Measurements from ENCODE around the gene S100A12. TPM values are rescaled to one million over a fixed set of nuclear protein-coding genes. Genes with fewer than 3 reads are reported as not detected.

The S100A12 gene
- total RNA-seq, 3 donors from 2014 or later: not detected

DNA sequence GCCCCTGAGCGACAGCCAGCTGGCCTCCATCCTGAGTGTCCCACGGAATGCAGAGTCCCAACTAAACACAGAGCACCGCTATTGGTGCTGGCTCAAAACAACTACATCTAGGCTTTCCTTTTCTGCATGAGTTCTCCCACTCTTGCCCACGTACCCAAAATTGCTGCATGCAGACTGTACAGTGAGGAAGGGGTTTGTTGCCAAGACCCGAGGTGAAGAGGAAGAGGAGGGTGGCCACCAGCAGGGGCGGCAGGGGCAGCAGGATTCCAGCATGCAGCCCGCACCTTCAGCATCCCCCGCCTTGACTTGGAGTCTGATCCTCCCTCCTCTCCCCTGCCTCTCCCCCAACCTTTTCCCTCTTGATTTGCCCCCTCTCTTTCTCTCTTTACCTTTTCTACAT is 9.7 kb downstream of the S100A12 start:
- ATAC-seq (no peak), DNase-seq (no peak)
- H3K4me3 Mint-ChIP-seq: no peak overlapping the region
- no peaks in the 10 kb centered on the region for H3K4me1 Mint-ChIP-seq (ENCODE audit: low read depth)
- no peaks in the 10 kb centered on the region for H3K36me3 Mint-ChIP-seq (ENCODE audit: insufficient read depth)
- H3K9me3 Mint-ChIP-seq: no peaks in the 10 kb centered on the region
- H3K27me3 Mint-ChIP-seq (ENCODE audit: low read depth): peaks cover 8% of the 10 kb centered on the region

DNA sequence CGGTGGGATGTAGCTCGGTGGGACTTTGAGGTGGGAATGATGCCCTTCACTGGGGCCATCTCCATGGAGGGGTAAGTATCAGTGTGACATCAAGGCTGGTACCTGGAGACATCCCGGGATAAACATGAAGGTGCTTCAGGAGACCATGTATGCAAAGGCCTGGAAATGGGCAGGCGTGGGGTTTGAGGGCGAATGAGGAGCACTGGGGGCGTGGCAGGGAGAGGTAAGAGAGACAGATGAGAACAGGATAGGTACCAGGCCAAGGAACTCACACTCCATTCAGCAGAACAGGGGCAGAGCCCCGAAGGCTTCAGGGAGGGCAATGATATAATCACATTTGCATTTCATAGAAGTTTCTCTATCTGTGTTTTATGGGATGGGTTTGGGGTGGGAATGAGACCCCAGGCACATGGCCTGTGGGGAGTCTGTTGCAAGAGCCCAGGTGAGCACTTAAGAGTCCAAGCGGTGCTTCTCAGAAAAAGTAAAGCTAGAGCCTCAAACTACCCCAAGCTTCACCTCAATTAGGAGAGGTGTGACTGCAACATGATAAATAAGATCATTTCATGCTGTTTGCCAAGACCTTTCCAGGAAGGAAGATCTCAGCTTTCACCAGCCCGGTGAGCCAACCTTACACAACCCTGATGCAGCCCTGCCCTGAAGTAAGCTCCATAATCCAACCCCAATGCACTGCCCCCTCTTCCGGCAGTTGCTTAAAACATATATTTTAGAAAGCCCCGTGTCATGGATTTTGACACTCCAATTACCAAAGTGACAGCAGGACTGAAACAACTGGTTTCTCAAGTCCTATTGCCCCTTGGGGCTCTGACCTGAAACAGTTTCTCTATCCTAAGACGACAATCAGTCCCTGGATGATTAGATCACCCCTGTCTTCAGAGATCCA is 10.4 kb downstream of the S100A12 start:
- peaks cover 7% of the 10 kb centered on the region for H3K27me3 Mint-ChIP-seq (ENCODE audit: low read depth)
- no peak overlapping the region for H3K4me3 Mint-ChIP-seq
- DNase-seq (no peak), ATAC-seq (no peak)
- no peaks in the 10 kb centered on the region for H3K9me3 Mint-ChIP-seq
- no peaks in the 10 kb centered on the region for H3K36me3 Mint-ChIP-seq (ENCODE audit: insufficient read depth)
- no peaks in the 10 kb centered on the region for H3K4me1 Mint-ChIP-seq (ENCODE audit: low read depth)

DNA sequence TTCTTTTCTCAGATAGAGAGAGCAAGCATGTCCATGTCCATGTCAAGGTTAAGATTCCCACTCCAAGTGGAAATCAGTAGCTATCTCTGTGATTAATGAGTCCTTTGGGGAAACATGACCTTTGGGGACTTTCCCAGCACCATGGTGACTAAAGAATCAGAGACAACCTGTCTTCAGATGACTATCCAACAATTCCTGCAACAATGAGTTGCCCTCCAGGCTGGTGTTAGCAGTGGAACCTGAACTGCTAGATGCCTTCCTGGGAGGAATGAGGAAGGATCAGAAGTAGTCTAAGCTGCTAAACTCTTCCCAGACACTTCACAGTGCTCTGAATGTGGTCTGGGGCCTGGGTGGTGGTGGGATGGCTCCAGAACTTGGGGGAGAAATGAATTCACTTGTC is 11.3 kb downstream of the S100A12 start:
- no peaks in the 10 kb centered on the region for H3K9me3 Mint-ChIP-seq
- no peaks in the 10 kb centered on the region for H3K36me3 Mint-ChIP-seq (ENCODE audit: insufficient read depth)
- H3K4me3 Mint-ChIP-seq: no peak overlapping the region
- H3K4me1 Mint-ChIP-seq (ENCODE audit: low read depth): no peaks in the 10 kb centered on the region
- ATAC-seq (no peak), DNase-seq (no peak)
- peaks cover 2% of the 10 kb centered on the region for H3K27me3 Mint-ChIP-seq (ENCODE audit: low read depth)

DNA sequence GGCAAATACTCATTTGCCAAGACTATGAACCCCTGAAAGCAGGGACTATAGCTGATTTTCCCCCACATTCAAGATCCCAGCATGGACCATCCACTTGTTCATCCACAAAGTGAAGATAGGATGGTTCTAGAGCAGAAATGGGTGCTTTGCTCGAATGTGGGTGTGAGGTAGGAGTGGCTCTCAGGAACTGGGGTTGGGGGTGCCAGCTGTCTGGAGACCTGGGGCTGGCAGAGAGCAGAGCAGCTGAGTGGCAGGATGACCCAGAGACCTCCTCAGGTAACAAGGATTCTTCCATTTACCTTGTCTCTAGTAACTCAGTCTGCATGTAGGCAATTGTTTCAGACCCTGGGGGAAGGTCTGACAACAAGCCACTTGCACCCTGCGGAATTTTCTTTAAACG is 11.8 kb downstream of the S100A12 start:
- DNase-seq (no peak), ATAC-seq (no peak)
- Mint-ChIP-seq H3K36me3 (ENCODE audit: insufficient read depth) (no peaks in the 10 kb centered on the region), H3K4me1 (ENCODE audit: low read depth) (no peaks in the 10 kb centered on the region), H3K4me3 (no peak overlapping the region), H3K27me3 (ENCODE audit: low read depth) (peaks cover 4% of the 10 kb centered on the region), H3K9me3 (no peaks in the 10 kb centered on the region)

DNA sequence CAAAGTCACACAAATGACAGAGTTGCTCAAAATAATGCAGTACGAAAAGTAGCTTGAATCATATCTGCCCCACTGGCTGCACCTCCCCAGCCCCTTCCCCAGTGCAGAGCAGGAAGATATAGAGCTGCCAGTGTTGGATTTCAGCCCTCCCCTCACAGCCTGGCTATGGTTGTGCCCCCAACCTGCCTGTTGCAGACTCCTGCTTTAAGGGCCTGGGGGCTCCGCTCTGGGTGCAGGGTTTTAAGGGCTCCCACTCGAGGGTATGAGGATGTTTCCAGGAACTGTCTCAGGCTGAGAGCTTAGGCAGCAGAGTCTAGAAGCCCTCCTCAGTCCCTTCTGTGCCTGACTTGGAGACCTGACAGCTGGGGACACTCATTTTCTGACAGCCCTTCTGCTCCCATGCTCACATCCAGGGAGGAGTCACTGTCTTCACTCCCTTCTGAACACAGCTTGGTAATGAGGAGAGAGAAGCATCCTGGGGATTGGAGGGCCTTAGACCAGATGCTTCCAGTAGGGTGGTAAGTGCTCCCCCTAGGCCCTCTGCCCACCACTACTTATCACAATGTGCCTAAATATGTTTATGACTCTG is 13.1 kb downstream of the S100A12 start:
- Mint-ChIP-seq H3K36me3 (ENCODE audit: insufficient read depth) (no peaks in the 10 kb centered on the region), H3K4me3 (no peak overlapping the region), H3K27me3 (ENCODE audit: low read depth) (peaks cover 4% of the 10 kb centered on the region), H3K4me1 (ENCODE audit: low read depth) (peaks cover 9% of the 10 kb centered on the region), H3K9me3 (no peaks in the 10 kb centered on the region)
- ATAC-seq (no peak), DNase-seq (no peak)

DNA sequence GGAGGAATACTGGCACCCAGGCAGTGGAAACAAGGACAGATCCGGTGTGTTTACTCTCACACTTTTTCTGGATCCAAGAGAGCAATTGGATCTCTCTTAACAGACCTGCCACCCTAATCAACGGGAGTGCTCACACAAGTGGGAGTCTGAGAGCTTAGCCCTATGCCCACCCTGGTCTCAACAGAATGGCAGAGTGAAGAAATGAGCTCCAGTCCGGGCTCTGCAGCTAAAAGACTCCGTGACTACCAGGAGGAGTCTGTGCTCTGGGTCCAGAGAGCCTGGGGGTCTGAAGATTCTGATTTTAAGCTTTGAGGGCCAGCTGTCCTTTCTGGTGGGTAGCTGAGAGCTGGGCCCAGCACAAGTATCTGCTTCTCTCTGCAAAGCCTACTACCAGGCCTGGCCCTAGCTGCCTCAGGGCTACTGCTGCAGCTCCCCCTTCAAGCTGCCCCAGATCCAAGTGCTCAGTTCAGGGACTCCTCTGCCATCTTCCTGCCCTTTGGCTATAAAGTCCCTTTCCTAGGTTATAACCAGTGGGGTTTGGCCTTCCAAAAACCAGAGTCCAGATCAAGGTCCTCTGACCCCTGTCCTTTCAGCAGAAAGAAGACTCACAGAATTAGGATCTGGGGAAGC is 13.8 kb downstream of the S100A12 start:
- DNase-seq (no peak), ATAC-seq (no peak)
- Mint-ChIP-seq H3K4me1 (ENCODE audit: low read depth) (peaks cover 14% of the 10 kb centered on the region), H3K4me3 (no peak overlapping the region), H3K9me3 (no peaks in the 10 kb centered on the region), H3K27me3 (ENCODE audit: low read depth) (peaks cover 4% of the 10 kb centered on the region), H3K36me3 (ENCODE audit: insufficient read depth) (no peaks in the 10 kb centered on the region)

DNA sequence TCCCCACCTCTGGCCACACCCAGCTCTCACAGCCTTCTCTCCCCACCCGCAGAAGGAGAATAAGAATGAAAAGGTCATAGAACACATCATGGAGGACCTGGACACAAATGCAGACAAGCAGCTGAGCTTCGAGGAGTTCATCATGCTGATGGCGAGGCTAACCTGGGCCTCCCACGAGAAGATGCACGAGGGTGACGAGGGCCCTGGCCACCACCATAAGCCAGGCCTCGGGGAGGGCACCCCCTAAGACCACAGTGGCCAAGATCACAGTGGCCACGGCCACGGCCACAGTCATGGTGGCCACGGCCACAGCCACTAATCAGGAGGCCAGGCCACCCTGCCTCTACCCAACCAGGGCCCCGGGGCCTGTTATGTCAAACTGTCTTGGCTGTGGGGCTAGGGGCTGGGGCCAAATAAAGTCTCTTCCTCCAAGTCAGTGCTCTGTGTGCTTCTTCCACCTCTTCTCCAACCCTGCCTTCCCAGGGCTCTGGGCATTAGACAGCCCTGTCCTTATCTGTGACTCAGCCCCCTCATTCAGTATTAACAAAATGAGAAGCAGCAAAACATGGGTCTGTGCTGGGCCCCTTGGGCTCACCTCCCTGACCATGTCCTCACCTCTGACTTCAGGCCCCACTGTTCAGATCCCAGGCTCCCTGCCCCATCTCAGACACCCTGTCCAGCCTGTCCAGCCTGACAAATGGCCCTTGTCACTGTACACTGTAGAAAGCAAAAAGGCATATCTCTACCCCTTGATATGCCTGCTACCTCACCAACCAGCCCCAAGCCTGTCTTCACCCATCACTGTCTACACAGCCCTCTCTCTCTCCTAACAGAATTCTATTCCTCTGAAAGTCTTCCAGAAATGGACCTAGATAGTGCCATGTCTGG is 14.6 kb downstream of the S100A12 start:
- H3K9me3 Mint-ChIP-seq: no peaks in the 10 kb centered on the region
- H3K4me1 Mint-ChIP-seq (ENCODE audit: low read depth): peaks cover 14% of the 10 kb centered on the region
- H3K27me3 Mint-ChIP-seq (ENCODE audit: low read depth): peaks cover 4% of the 10 kb centered on the region
- no peak for ATAC-seq
- no peak for DNase-seq
- no peak overlapping the region for H3K4me3 Mint-ChIP-seq
- no peaks in the 10 kb centered on the region for H3K36me3 Mint-ChIP-seq (ENCODE audit: insufficient read depth)

DNA sequence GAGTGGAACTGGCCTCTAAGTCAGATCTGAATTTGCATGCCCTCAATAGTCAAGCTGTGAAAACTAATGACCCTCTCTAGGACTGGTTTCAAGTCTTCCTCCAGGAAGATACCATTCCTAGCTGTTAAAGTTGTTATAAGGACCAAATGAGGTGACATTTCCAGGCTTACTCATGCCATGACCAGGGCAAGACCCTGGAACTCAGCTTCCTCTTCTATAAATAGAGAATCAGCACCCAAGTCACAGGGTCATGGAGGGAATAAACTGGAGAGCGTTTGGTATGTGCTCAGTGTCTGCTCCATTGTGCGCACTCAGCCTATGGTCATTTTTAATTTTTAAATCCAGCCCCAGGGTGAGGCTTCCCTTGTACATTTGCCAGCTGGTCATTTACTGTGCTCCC is 15.2 kb downstream of the S100A12 start:
- Mint-ChIP-seq H3K4me3 (no peak overlapping the region), H3K27me3 (ENCODE audit: low read depth) (peaks cover 4% of the 10 kb centered on the region)

DNA sequence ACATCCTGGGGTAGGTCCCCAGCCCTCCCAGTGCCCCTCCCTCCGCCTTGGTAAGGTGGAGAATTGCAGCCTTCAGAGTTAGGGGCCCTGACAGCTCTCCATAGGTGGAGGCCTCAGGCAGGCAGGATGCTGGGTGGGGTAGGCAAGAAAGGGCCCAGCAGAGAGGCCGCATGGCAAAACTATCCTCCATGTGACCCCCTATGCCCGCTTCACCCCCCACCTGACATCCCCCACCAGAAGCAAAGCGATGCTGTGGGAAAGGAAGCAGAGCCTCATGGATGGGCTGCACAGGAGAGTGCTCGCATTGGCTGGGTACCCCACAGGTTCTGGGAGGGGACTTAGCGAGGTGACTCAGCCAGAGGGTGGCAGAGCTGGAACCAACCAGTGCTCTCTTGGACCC is 16.2 kb downstream of the S100A12 start:
- H3K9me3 Mint-ChIP-seq: no peaks in the 10 kb centered on the region
- DNase-seq (no peak), ATAC-seq (no peak)
- H3K36me3 Mint-ChIP-seq (ENCODE audit: insufficient read depth): no peaks in the 10 kb centered on the region
- H3K4me3 Mint-ChIP-seq: no peak overlapping the region
- H3K4me1 Mint-ChIP-seq (ENCODE audit: low read depth): peaks cover 14% of the 10 kb centered on the region
- peaks cover 3% of the 10 kb centered on the region for H3K27me3 Mint-ChIP-seq (ENCODE audit: low read depth)

More for the DNA sequence above, 15.2 kb downstream of the S100A12 start:
- Mint-ChIP-seq H3K36me3 (ENCODE audit: insufficient read depth) (no peaks in the 10 kb centered on the region), H3K9me3 (no peaks in the 10 kb centered on the region), H3K4me1 (ENCODE audit: low read depth) (peaks cover 14% of the 10 kb centered on the region)
- no peak for ATAC-seq
- DNase-seq: no peak

DNA sequence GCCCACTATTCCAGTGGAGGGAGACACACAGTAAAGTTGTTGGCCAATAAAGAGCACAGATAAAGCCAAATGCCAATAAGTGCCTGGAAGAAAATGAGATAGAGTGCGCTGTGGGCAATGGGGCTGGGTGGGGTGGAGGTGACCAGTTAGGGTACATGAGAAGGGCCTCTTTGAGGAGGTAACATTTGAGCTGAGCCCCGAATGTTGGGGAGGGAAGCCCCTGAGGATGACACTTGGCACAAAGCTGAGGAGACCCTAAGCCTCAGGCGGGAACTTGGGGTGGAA is 16.8 kb downstream of the S100A12 start:
- DNase-seq: no peak
- Mint-ChIP-seq H3K36me3 (ENCODE audit: insufficient read depth) (no peaks in the 10 kb centered on the region), H3K9me3 (no peaks in the 10 kb centered on the region), H3K27me3 (ENCODE audit: low read depth) (peaks cover 2% of the 10 kb centered on the region), H3K4me1 (ENCODE audit: low read depth) (peaks cover 14% of the 10 kb centered on the region), H3K4me3 (no peak overlapping the region)
- ATAC-seq: no peak

DNA sequence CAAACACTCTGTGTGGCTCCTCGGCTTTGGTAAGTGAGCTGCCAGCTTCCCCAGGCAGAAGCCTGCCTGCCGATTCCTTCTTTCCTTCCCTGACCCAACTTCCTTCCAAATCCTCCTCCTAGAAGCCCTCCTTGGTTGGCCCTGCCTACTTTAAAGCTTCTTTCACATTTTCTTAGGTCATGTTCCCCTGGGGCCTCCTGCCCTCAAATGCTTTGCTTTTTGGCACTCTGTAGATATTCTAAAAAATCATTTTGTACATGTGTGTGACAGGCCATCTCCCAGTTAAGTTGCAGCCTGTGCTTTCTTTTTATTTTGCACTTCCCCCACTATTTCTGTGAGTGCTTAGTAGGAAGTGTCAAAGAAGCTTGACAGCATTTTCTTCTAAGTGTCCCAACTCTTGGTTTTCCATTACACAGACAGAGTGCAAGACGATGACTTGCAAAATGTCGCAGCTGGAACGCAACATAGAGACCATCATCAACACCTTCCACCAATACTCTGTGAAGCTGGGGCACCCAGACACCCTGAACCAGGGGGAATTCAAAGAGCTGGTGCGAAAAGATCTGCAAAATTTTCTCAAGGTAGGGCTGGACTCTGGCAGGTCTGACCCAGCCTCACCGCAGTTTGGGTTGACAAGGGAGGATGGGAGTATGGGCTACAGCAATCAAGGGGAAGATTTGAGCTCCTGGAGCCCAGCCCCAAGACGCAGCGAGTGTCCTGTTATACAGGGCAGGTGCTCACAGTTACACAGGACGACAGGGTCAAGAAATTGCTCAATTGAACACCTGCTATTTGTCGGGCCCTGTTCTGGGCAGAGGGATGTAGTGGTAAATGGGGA is 17.3 kb downstream of the S100A12 start, which contains the start of gene S100A9:
Gene S100A9 (plus strand): TSS at position 2 of the 838 bp plus-strand sequence. CDS start 430 bp downstream, at position 432.
- Mint-ChIP-seq H3K27me3 (ENCODE audit: low read depth) (peaks cover 2% of the 10 kb centered on the region), H3K9me3 (no peaks in the 10 kb centered on the region), H3K4me1 (ENCODE audit: low read depth) (peaks cover 14% of the 10 kb centered on the region), H3K36me3 (ENCODE audit: insufficient read depth) (no peaks in the 10 kb centered on the region), H3K4me3 (no peak within 1 kb of the TSS)
- no peak for DNase-seq
- no peak for ATAC-seq

DNA sequence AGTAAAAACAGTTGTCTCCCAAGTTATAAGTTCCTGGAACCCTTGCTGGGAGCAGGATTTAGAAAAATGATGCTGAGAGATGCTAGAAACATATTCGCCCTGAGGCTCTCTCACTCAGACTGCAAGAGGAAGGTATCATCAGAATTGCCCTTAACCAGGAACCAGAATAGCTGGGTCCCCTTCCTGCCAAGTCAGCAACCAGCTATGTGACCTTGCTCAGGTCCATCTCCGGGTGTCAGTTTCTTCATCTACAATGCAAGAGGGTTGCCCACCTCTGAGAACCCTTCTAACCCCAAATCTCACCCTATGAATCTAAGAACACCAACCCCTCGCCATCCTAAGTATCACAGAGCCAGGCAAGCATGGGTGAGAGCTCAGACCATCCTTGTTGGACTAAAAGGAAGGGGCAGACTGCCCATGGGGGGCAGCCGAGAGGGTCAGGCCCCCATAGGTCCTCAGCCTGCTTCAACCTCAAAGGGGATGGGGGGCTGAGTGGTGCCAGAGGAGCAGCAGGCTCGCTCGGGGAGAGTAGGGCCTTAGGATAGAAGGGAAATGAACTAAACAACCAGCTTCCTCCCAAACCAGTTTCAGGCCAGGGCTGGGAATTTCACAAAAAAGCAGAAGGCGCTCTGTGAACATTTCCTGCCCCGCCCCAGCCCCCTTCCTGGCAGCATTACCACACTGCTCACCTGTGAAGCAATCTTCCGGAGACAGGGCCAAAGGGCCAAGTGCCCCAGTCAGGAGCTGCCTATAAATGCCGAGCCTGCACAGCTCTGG is 18.2 kb downstream of the S100A12 start:
- peaks cover 14% of the 10 kb centered on the region for H3K4me1 Mint-ChIP-seq (ENCODE audit: low read depth)
- H3K36me3 Mint-ChIP-seq (ENCODE audit: insufficient read depth): no peaks in the 10 kb centered on the region
- H3K27me3 Mint-ChIP-seq (ENCODE audit: low read depth): peaks cover 2% of the 10 kb centered on the region
- ATAC-seq (no peak), DNase-seq (no peak)
- no peak overlapping the region for H3K4me3 Mint-ChIP-seq
- no peaks in the 10 kb centered on the region for H3K9me3 Mint-ChIP-seq
